Thyroid gland (tissue), 4 donors: ENCODE measurements around the gene CFAP251. TPM values are rescaled to one million over a fixed set of nuclear protein-coding genes. Genes with fewer than 3 reads are reported as not detected.
"Not testable (repeated sequence)": the region's sequence is repeated elsewhere in the genome, so short reads cannot be mapped to it uniquely, and the experiment has no call there.

Experiments used
- DNase-seq, 2 donors: peaks; one replicate each; pipeline ENCODE4 v3.0.0-alpha.2; 2019
- H3K27ac ChIP-seq, 3 donors: fragments of 200-600 bp; sonication (generic); 1 replicate in 2 of 3; 2 replicates in 1 of 3; pipeline ENCODE4 v1.5.1; 2016 to 2019; ENCODE audit warnings: mild to moderate bottlenecking in 1 of 3, moderate library complexity in 1 of 3
- H3K27me3 ChIP-seq: fragments of 200-600 bp; sonication (generic); one replicate; pipeline ENCODE4 v1.5.1; 2019
- H3K36me3 ChIP-seq, 2 donors: fragments of 200-600 bp; sonication (generic); one replicate each; pipeline ENCODE4 v1.5.1; 2016 to 2019
- H3K4me1 ChIP-seq, 2 donors: fragments of 200-600 bp; sonication (generic); one replicate each; pipeline ENCODE4 v1.5.1; 2017 to 2019
- H3K4me3 ChIP-seq, 3 donors: fragments of 200-600 bp; sonication (generic); replicated peaks in 1 of 3; 1 replicate in 2 of 3; 2 replicates in 1 of 3; pipeline ENCODE4 v1.5.1; 2016; ENCODE audit warnings: mild to moderate bottlenecking in 1 of 3
- H3K9me3 ChIP-seq: fragments of 200-600 bp; sonication (generic); one replicate; pipeline ENCODE4 v1.5.1; 2017
- CTCF ChIP-seq, 6 experiments: fragments of 200-600 bp in 3 of 6; fragments of 450-650 bp in 3 of 6; sonication (generic) in 3 of 6; IDR thresholded peaks; one replicate each; pipeline ENCODE4 v1.5.1; 2016 to 2019; ENCODE audit warnings: antibody characterized with exemption in 6 of 6, mild to moderate bottlenecking in 2 of 6, inconsistent platforms in 1 of 6, moderate library complexity in 1 of 6
- POLR2A ChIP-seq, 2 donors: fragments of 450-650 bp; IDR thresholded peaks; one replicate each; pipeline ENCODE4 v1.6.1; 2017; ENCODE audit warnings: antibody characterized with exemption in 2 of 2, mild to moderate bottlenecking in 2 of 2, moderate library complexity in 1 of 2
- WGBS, 2 donors: methylation state at CpG; one replicate each; pipeline ENCODE4 v1.1.5; 2017; 5-methylcytosine and 5-hydroxymethylcytosine counted together
- intact Hi-C: fragments of 100-400 bp; cut with DNase I; formaldehyde crosslinking; loops from one replicate; pipeline ENCODE4 v1.15.1; 2023
- total RNA-seq, 4 donors: library from RNA; depleted of rRNA; stranded (reverse); fragments of >200 nt; gene quantifications; one replicate each; pipeline ENCODE4 v1.2.3, GENCODE V29; 2016

The CFAP251 gene
- total RNA-seq, 4 donors from 2014 or later: 17.7 to 27.0 (median 23.7) TPM

GRCh38 chr12:121888478-121889273 lies 29.7 kb upstream of the CFAP251 start, which contains the start of gene PSMD9:
Gene PSMD9 (plus strand): TSS chr12:121888790. CDS start chr12:121888857, 67 bp downstream.
- peaks cover 24 to 25% of the 10 kb centered on the region in 2 donors for H3K4me1 ChIP-seq
- no peaks in the 10 kb centered on the region for H3K9me3 ChIP-seq
- DNase-seq: peak; percentile 97 to 98
- TF ChIP-seq POLR2A (IDR thresholded peaks at IDR 0.05) (peak in 1 of 2 donors; percentile 70), CTCF (IDR thresholded peaks at IDR 0.05) (peak; percentile 9 to 61 (median 42))
- peak within 1 kb of the TSS; percentile 68 to 83 (median 68) for H3K4me3 ChIP-seq
- H3K36me3 ChIP-seq: no peaks in the 10 kb centered on the region
- peak within 1 kb of the TSS; percentile 83 to 91 (median 88) for H3K27ac ChIP-seq
- no peaks in the 10 kb centered on the region for H3K27me3 ChIP-seq
- 1 to 2% methylated on average over 12 to 28 of the region's 67 CpGs for WGBS, 2 donors
- intact Hi-C loops: no loop called here

GRCh38 chr12:121889274-121889624 lies 29.1 kb upstream of the CFAP251 start:
- TF ChIP-seq CTCF (IDR thresholded peaks at IDR 0.05) (peak in 1 of 6 experiments; percentile 4), POLR2A (IDR thresholded peaks at IDR 0.05) (no peak)
- no peak for DNase-seq
- Histone ChIP-seq H3K4me1 (peaks cover 30% of the 10 kb centered on the region in 2 donors), H3K27ac (peak overlapping the region in 2 of 3 donors; percentile 88 to 91), H3K27me3 (no peaks in the 10 kb centered on the region), H3K9me3 (no peaks in the 10 kb centered on the region), H3K4me3 (peak overlapping the region; percentile 68 to 83 (median 68)), H3K36me3 (no peaks in the 10 kb centered on the region)
- 2 to 3% methylated on average over 7 of the region's 7 CpGs for WGBS, 2 donors
- intact Hi-C loops: no loop called here

- intact Hi-C loops, H3K9me3 ChIP-seq, H3K36me3 ChIP-seq, H3K27me3 ChIP-seq, DNase-seq, H3K27ac ChIP-seq: not testable (repeated sequence)
- peaks cover 30 to 34% of the 10 kb centered on the region in 2 donors for H3K4me1 ChIP-seq
- whole genome bisulfite sequencing, 2 donors: 52 to 61% methylated on average over 6 of the region's 6 CpGs
- peak overlapping the region in 2 of 3 donors; percentile 68 to 83 for H3K4me3 ChIP-seq
Observed at GRCh38 chr12:121889661-121890060, 28.7 kb upstream of the CFAP251 start.

- H3K4me3 ChIP-seq: no peak overlapping the region
- H3K27me3 ChIP-seq: no peaks in the 10 kb centered on the region
- H3K4me1 ChIP-seq: peaks cover 28 to 35% of the 10 kb centered on the region in 2 donors
- 90% methylated on average over 13 of the region's 13 CpGs for WGBS, 2 donors
- TF ChIP-seq CTCF (IDR thresholded peaks at IDR 0.05) (no peak), POLR2A (IDR thresholded peaks at IDR 0.05) (no peak)
- intact Hi-C loops: no loop called here
- H3K27ac ChIP-seq: peak overlapping the region in 1 of 3 donors; percentile 12
- no peak for DNase-seq
- peaks cover 0 to 17% of the 10 kb centered on the region in 2 donors for H3K36me3 ChIP-seq
- H3K9me3 ChIP-seq: no peaks in the 10 kb centered on the region
Observed at GRCh38 chr12:121892673-121893561, 25.5 kb upstream of the CFAP251 start.

GRCh38 chr12:121893961-121894460 lies 24.4 kb upstream of the CFAP251 start:
- intact Hi-C loops: no loop called here
- Histone ChIP-seq H3K36me3 (peaks cover 0 to 22% of the 10 kb centered on the region in 2 donors), H3K4me3 (no peak overlapping the region), H3K9me3 (no peaks in the 10 kb centered on the region), H3K4me1 (peaks cover 24 to 35% of the 10 kb centered on the region in 2 donors), H3K27ac (peak overlapping the region in 2 of 3 donors; percentile 12 to 64), H3K27me3 (no peaks in the 10 kb centered on the region)
- WGBS, 2 donors: 27 to 34% methylated on average over 1 of the region's 1 CpG
- no peak for TF ChIP-seq POLR2A (IDR thresholded peaks at IDR 0.05)
- TF ChIP-seq CTCF (IDR thresholded peaks at IDR 0.05): no peak
- DNase-seq: peak; percentile 57 to 71
